Liver (tissue), 9 donors: Measurements from ENCODE around the gene GLI3. TPM values are rescaled to one million over a fixed set of nuclear protein-coding genes. Genes with fewer than 3 reads are reported as not detected.

ENCODE experiments used
- DNase-seq: peaks from one replicate; pipeline ENCODE4 v3.0.0-alpha.2; 2017; ENCODE audit warnings: low spot score
- H3K27ac ChIP-seq, 2 donors: one replicate each; pipeline ENCODE4 v1.7.0; 2013; ENCODE audit warnings: inconsistent platforms in 2 of 2, low read length in 2 of 2, control low read depth in 1 of 2, low read depth in 1 of 2, mild to moderate bottlenecking in 1 of 2
- H3K27me3 ChIP-seq, 4 donors: one replicate each; pipeline versions ENCODE4 v1.6.1 to v1.7.0; 2013; ENCODE audit warnings: low read length in 3 of 4, inconsistent platforms in 1 of 4, mild to moderate bottlenecking in 1 of 4, moderate library complexity in 1 of 4; ENCODE audit not compliant: control insufficient read depth in 4 of 4, insufficient read depth in 4 of 4
- H3K36me3 ChIP-seq, 4 donors: one replicate each; pipeline versions ENCODE4 v1.6.1 to v1.7.0; 2013; ENCODE audit warnings: low read length in 3 of 4, mild to moderate bottlenecking in 3 of 4, low read depth in 1 of 4, moderate library complexity in 1 of 4; ENCODE audit not compliant: control insufficient read depth in 4 of 4, insufficient read depth in 3 of 4
- H3K4me1 ChIP-seq, 4 donors: one replicate each; pipeline versions ENCODE4 v1.6.1 to v1.7.0; 2013; ENCODE audit warnings: low read length in 3 of 4, mild to moderate bottlenecking in 3 of 4, moderate library complexity in 1 of 4; ENCODE audit not compliant: control insufficient read depth in 4 of 4, insufficient read depth in 4 of 4
- H3K4me3 ChIP-seq, 3 donors: one replicate each; pipeline versions ENCODE4 v1.6.1 to v1.7.0; 2013; ENCODE audit warnings: low read length in 3 of 3, control low read depth in 1 of 3, low read depth in 1 of 3, mild to moderate bottlenecking in 1 of 3
- H3K9ac ChIP-seq, 2 donors: one replicate each; pipeline ENCODE4 v1.7.0; 2013; ENCODE audit warnings: low read length in 2 of 2, mild to moderate bottlenecking in 2 of 2, moderate library complexity in 2 of 2, control low read depth in 1 of 2, low read depth in 1 of 2
- H3K9me3 ChIP-seq, 4 donors: one replicate each; pipeline versions ENCODE4 v1.6.1 to v1.7.0; 2013; ENCODE audit warnings: low read length in 3 of 4; ENCODE audit not compliant: control insufficient read depth in 4 of 4
- ATF3 ChIP-seq: IDR thresholded peaks from 2 replicates; pipeline ENCODE4 v1.6.1; 2016; ENCODE audit warnings: antibody characterized with exemption
- CTCF ChIP-seq: fragments of 150-350 bp; IDR thresholded peaks from 2 replicates; pipeline ENCODE4 v1.5.1; 2017; ENCODE audit warnings: improper control_type of control experiment, low read depth, low read length; ENCODE audit not compliant: missing input control
- EGR1 ChIP-seq, 2 donors: IDR thresholded peaks; 2 replicates each; pipeline ENCODE4 v1.6.1; 2016 to 2018; ENCODE audit warnings: antibody characterized with exemption in 2 of 2, low read depth in 2 of 2
- FOXA1 ChIP-seq: IDR thresholded peaks from 2 replicates; pipeline ENCODE4 v1.6.1; 2016; ENCODE audit warnings: antibody characterized with exemption
- FOXA2 ChIP-seq: IDR thresholded peaks from 2 replicates; pipeline ENCODE4 v1.6.1; 2016; ENCODE audit warnings: antibody characterized with exemption
- GABPA ChIP-seq, 2 donors: IDR thresholded peaks in 1 of 2; conservative IDR thresholded peaks in 1 of 2; 2 replicates each; pipeline ENCODE4 v1.6.1; 2016; ENCODE audit warnings: antibody characterized with exemption in 2 of 2, mild to moderate bottlenecking in 1 of 2, moderate library complexity in 1 of 2
- HNF4G ChIP-seq: IDR thresholded peaks from 2 replicates; pipeline ENCODE4 v1.6.1; 2016; ENCODE audit warnings: antibody characterized with exemption
- JUND ChIP-seq, 2 donors: IDR thresholded peaks; 2 replicates each; pipeline ENCODE4 v1.6.1; 2016; ENCODE audit warnings: antibody characterized with exemption in 2 of 2
- MAX ChIP-seq: IDR thresholded peaks from 2 replicates; pipeline ENCODE4 v1.6.1; 2016; ENCODE audit warnings: antibody characterized with exemption
- NR2F2 ChIP-seq: IDR thresholded peaks from 2 replicates; pipeline ENCODE4 v1.6.1; 2016; ENCODE audit warnings: antibody characterized with exemption
- RAD21 ChIP-seq, 2 donors: IDR thresholded peaks; 2 replicates each; pipeline ENCODE4 v1.6.1; 2016; ENCODE audit warnings: antibody characterized with exemption in 2 of 2, mild to moderate bottlenecking in 2 of 2
- REST ChIP-seq: IDR thresholded peaks from 2 replicates; pipeline ENCODE4 v1.6.1; 2016; ENCODE audit warnings: antibody characterized with exemption, mild to moderate bottlenecking
- RXRA ChIP-seq, 2 donors: IDR thresholded peaks; 2 replicates each; pipeline ENCODE4 v1.6.1; 2017 to 2018; ENCODE audit warnings: antibody characterized with exemption in 2 of 2, mild to moderate bottlenecking in 1 of 2
- SP1 ChIP-seq: IDR thresholded peaks from 2 replicates; pipeline ENCODE4 v1.6.1; 2018; ENCODE audit warnings: antibody characterized with exemption, mild to moderate bottlenecking
- TAF1 ChIP-seq: conservative IDR thresholded peaks from 2 replicates; pipeline ENCODE4 v1.6.1; 2016; ENCODE audit warnings: antibody characterized with exemption, mild to moderate bottlenecking
- YY1 ChIP-seq: IDR thresholded peaks from 2 replicates; pipeline ENCODE4 v1.6.1; 2016; ENCODE audit warnings: antibody characterized with exemption, mild to moderate bottlenecking
- ZBTB33 ChIP-seq: IDR thresholded peaks from 2 replicates; pipeline ENCODE4 v1.6.1; 2016; ENCODE audit warnings: antibody characterized with exemption
- WGBS: extraction: QIAGEN DNeasy Blood & Tissue Kit; methylation state at CpG from one replicate; pipeline ENCODE4 v1.1.7; 2013; 5-methylcytosine and 5-hydroxymethylcytosine counted together
- polyA plus RNA-seq, 2 donors: library from polyadenylated mRNA; stranded (reverse) in 1 of 2; unstranded in 1 of 2; fragments of 200-250 nt in 1 of 2; fragments of >200 nt in 1 of 2; fragmentation: Nextera tagmentation in 1 of 2; extraction: Ambion mirVana in 1 of 2; gene quantifications; one replicate each; pipeline versions ENCODE4 v1.2.1 to v1.2.3, GENCODE V29; 2013 to 2015
- total RNA-seq, 2 donors: library from RNA; depleted of rRNA; stranded (reverse); fragments of >200 nt; gene quantifications; one replicate each; pipeline ENCODE4 v1.2.3, GENCODE V29; 2014
- donor health status: healthy.
- donor health status: healthy.
- donor health status: healthy.
- donor health status: healthy.
- donor health status: healthy.

The GLI3 gene
- total and polyA plus RNA-seq, 4 donors, result 0.09 to 0.42 (median 0.26) TPM

GRCh38 chr7:41999736-42000283, 237.2 kb downstream of the GLI3 start:
- DNase-seq, result no peak
- Histone ChIP-seq H3K9me3 (no peaks in the 10 kb centered on the region), H3K27ac (no peak overlapping the region), H3K4me1 (no peaks in the 10 kb centered on the region), H3K36me3 (no peaks in the 10 kb centered on the region), H3K27me3 (peaks cover 0 to 8% (median 0%) of the 10 kb centered on the region in 4 donors), H3K9ac (no peak overlapping the region), H3K4me3 (no peak overlapping the region)
- TF ChIP-seq REST (no peak), EGR1 (IDR thresholded peaks at IDR 0.05; ENCODE audit: low read depth in 2 of 2) (no peak), GABPA (IDR thresholded peaks at IDR 0.05 in 1 of 2, conservative IDR thresholded peaks at IDR 0.05 in 1 of 2) (no peak), CTCF (no peak), ZBTB33 (no peak), YY1 (no peak), FOXA1 (no peak), ATF3 (no peak), JUND (IDR thresholded peaks at IDR 0.05) (no peak), TAF1 (no peak), FOXA2 (no peak), SP1 (no peak), MAX (no peak), NR2F2 (no peak), HNF4G (no peak), RXRA (IDR thresholded peaks at IDR 0.05) (no peak), RAD21 (IDR thresholded peaks at IDR 0.05) (no peak)
- 90% methylated on average over 6 of the region's 6 CpGs for WGBS
